ENCODE data around the gene PANK1. TPM values are rescaled to one million over a fixed set of nuclear protein-coding genes. Genes with fewer than 3 reads are reported as not detected.
A peak's percentile ranks its signal among the peaks of the same experiment; 100 is the strongest.

Gene PANK1
- total RNA-seq, 1 donor from 2014 or later: 7.9 TPM

DNA sequence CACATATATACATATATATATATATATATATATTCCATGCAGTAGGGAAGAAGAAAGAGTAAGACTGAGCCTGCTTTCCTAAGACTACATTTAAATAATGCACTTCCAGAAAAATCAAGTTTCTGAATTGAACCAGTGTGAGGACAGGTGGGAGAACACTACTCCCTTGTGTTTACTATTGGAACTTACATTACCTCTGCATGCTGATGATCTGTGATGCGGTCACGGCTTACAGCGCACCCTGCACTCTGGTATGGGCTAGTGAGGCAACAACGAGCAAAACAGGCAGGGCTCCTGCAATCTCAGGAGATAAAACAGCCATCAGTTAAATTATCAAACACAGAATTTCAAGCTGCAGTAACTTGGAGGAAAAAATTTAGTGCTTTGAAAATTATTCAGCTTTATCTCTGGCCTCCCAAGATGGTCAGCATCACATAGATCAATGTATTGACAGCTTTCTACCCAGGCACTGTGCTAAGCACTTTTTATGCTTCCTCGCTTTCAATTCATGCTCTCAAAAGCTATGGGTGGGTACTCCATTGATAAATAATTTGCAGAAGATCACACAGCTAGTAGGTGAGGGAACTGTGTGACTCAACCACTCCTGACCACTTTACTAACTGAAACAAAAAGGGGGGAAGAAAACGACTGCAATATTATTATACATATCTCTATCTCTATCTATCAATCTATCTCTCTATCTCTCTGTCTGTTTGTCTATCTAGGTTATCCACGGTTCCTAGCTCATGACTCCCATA is 89.2 kb downstream of the PANK1 start:
- FAIRE-seq: no peak
- no peaks in the 10 kb centered on the region for H3K9me3 ChIP-seq (ENCODE audit: insufficient read depth, low read depth, low read length)
- TF ChIP-seq EZH2 (IDR thresholded peaks at IDR 0.05; ENCODE audit: insufficient read depth, low read length): no peak
- TF ChIP-seq, protein P1, sequence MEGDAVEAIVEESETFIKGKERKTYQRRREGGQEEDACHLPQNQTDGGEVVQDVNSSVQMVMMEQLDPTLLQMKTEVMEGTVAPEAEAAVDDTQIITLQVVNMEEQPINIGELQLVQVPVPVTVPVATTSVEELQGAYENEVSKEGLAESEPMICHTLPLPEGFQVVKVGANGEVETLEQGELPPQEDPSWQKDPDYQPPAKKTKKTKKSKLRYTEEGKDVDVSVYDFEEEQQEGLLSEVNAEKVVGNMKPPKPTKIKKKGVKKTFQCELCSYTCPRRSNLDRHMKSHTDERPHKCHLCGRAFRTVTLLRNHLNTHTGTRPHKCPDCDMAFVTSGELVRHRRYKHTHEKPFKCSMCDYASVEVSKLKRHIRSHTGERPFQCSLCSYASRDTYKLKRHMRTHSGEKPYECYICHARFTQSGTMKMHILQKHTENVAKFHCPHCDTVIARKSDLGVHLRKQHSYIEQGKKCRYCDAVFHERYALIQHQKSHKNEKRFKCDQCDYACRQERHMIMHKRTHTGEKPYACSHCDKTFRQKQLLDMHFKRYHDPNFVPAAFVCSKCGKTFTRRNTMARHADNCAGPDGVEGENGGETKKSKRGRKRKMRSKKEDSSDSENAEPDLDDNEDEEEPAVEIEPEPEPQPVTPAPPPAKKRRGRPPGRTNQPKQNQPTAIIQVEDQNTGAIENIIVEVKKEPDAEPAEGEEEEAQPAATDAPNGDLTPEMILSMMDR (IDR thresholded peaks at IDR 0.05; ENCODE audit: insufficient read depth, low read depth, low read length): peak; percentile 16
- peaks cover 10% of the 10 kb centered on the region for H3K4me1 ChIP-seq (ENCODE audit: insufficient read depth, low read length)
- peaks cover 4% of the 10 kb centered on the region for H3K9me3 Mint-ChIP-seq (ENCODE audit: unreplicated experiment)
- no peaks in the 10 kb centered on the region for H3K36me3 Mint-ChIP-seq (ENCODE audit: low read depth, unreplicated experiment)
- H3K27ac ChIP-seq (ENCODE audit: low read depth, low read length): no peak overlapping the region
- H3K4me3 Mint-ChIP-seq (ENCODE audit: unreplicated experiment): no peak overlapping the region
- no peaks in the 10 kb centered on the region for H3K27me3 ChIP-seq (ENCODE audit: insufficient read depth, low read length)
- no peak overlapping the region for H3K27ac Mint-ChIP-seq (ENCODE audit: unreplicated experiment)
- H3K4me1 Mint-ChIP-seq (ENCODE audit: low read depth, unreplicated experiment): peaks cover 15% of the 10 kb centered on the region
- no peak for DNase-seq (ENCODE audit: low read depth)
- H3K27me3 Mint-ChIP-seq (ENCODE audit: low read depth, unreplicated experiment): peaks cover 4% of the 10 kb centered on the region
- H3K36me3 ChIP-seq (ENCODE audit: insufficient read depth, low read length): no peaks in the 10 kb centered on the region
- H4K20me1 ChIP-seq (ENCODE audit: insufficient read depth, low read length): no peaks in the 10 kb centered on the region
- H2AFZ ChIP-seq (ENCODE audit: low read depth, low read length): no peak overlapping the region
- H3K4me2 ChIP-seq (ENCODE audit: low read length): no peak overlapping the region
- no peaks in the 10 kb centered on the region for H3K79me2 ChIP-seq (ENCODE audit: insufficient read depth, low read length)
- no peak overlapping the region for H3K4me3 ChIP-seq (ENCODE audit: insufficient read depth, low read depth, low read length)
- no peak overlapping the region for H3K9ac ChIP-seq (ENCODE audit: low read length)

DNA sequence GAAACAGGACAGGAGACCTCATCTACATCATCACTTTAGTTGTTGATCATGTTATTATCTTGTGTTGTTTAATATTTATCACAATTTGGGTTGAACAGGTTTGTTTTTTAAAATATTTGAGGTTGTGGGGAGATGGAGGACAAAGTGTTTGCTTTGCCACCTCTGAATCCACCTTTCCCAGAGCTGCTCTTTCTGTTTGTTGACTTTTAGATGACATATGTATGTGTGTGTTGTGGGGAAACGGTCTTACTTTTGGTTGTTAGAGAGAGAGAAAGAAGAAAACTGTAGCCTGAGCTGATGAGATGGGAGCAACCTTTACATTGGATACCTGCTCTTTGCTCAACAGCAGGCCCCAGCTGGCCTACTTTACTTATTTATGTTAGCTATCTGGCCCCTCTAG is 90.6 kb downstream of the PANK1 start:
- Histone ChIP-seq H3K27ac (ENCODE audit: low read depth, low read length) (no peak overlapping the region), H3K4me2 (ENCODE audit: low read length) (no peak overlapping the region), H3K9me3 (ENCODE audit: insufficient read depth, low read depth, low read length) (no peaks in the 10 kb centered on the region), H2AFZ (ENCODE audit: low read depth, low read length) (no peak overlapping the region), H3K36me3 (ENCODE audit: insufficient read depth, low read length) (no peaks in the 10 kb centered on the region), H4K20me1 (ENCODE audit: insufficient read depth, low read length) (no peaks in the 10 kb centered on the region), H3K4me3 (ENCODE audit: insufficient read depth, low read depth, low read length) (no peak overlapping the region), H3K79me2 (ENCODE audit: insufficient read depth, low read length) (no peaks in the 10 kb centered on the region), H3K9ac (ENCODE audit: low read length) (no peak overlapping the region), H3K27me3 (ENCODE audit: insufficient read depth, low read length) (no peaks in the 10 kb centered on the region), H3K4me1 (ENCODE audit: insufficient read depth, low read length) (peaks cover 10% of the 10 kb centered on the region)
- H3K4me3 Mint-ChIP-seq (ENCODE audit: unreplicated experiment): no peak overlapping the region
- TF ChIP-seq EZH2 (IDR thresholded peaks at IDR 0.05; ENCODE audit: insufficient read depth, low read length): no peak
- TF ChIP-seq, protein P1 (IDR thresholded peaks at IDR 0.05; ENCODE audit: insufficient read depth, low read depth, low read length): no peak
- FAIRE-seq (no peak), DNase-seq (ENCODE audit: low read depth) (no peak)
- H3K27ac Mint-ChIP-seq (ENCODE audit: unreplicated experiment): no peak overlapping the region
- H3K27me3 Mint-ChIP-seq (ENCODE audit: low read depth, unreplicated experiment): peaks cover 4% of the 10 kb centered on the region
- peaks cover 15% of the 10 kb centered on the region for H3K4me1 Mint-ChIP-seq (ENCODE audit: low read depth, unreplicated experiment)
- no peaks in the 10 kb centered on the region for H3K36me3 Mint-ChIP-seq (ENCODE audit: low read depth, unreplicated experiment)
- H3K9me3 Mint-ChIP-seq (ENCODE audit: unreplicated experiment): peaks cover 4% of the 10 kb centered on the region
